ENCODE measurements around the gene TMEM232. TPM values are rescaled to one million over a fixed set of nuclear protein-coding genes. Genes with fewer than 3 reads are reported as not detected.

TMEM232 gene
- total RNA-seq, 1 experiment from 2014 or later = 1.3 TPM

- no peak for TF ChIP-seq HMGXB4 (CRISPR knock-in tag; IDR thresholded peaks at IDR 0.05)
- 0 out of 2 replicates have a peak, but pooled peaks have one; percentile 37 for TF ChIP-seq PRRX2 (CRISPR knock-in tag; IDR thresholded peaks at IDR 0.05)
- no peak for TF ChIP-seq ZNF416 (CRISPR knock-in tag; IDR thresholded peaks at IDR 0.05)
- TF ChIP-seq CTCF (IDR thresholded peaks at IDR 0.05) = no peak
- 0 out of 2 replicates have a peak, but pooled peaks have one; percentile 78 for TF ChIP-seq AR (CRISPR knock-in tag; IDR thresholded peaks at IDR 0.05)
- TF ChIP-seq NR1H2 (CRISPR knock-in tag; IDR thresholded peaks at IDR 0.05) = no peak
- TF ChIP-seq SP1 (CRISPR knock-in tag; conservative IDR thresholded peaks at IDR 0.05) = peak; percentile 47; the same call in 1 of the 2 replicates
- 0 out of 2 replicates have a peak, but pooled peaks have one; percentile 30 for TF ChIP-seq ZNF396 (CRISPR knock-in tag; IDR thresholded peaks at IDR 0.05; ENCODE audit: borderline replicate concordance)
- TF ChIP-seq STAT6 (CRISPR knock-in tag; conservative IDR thresholded peaks at IDR 0.05; ENCODE audit: low read depth) = no peak
- peak; percentile 90 for TF ChIP-seq TEAD1 (CRISPR knock-in tag; IDR thresholded peaks at IDR 0.05)
- TF ChIP-seq TEAD4 (CRISPR knock-in tag; IDR thresholded peaks at IDR 0.05) = peak; percentile 67; the same call in 1 of the 2 replicates
- TF ChIP-seq NR3C1 (CRISPR knock-in tag; conservative IDR thresholded peaks at IDR 0.05; ENCODE audit: low read depth) = no peak
- TF ChIP-seq FOXK1 (CRISPR knock-in tag; IDR thresholded peaks at IDR 0.05) = 0 out of 2 replicates have a peak, but pooled peaks have one; percentile 23
- no peak for TF ChIP-seq NFYB (CRISPR knock-in tag; conservative IDR thresholded peaks at IDR 0.05; ENCODE audit: low read depth)
- TF ChIP-seq IRF2 (CRISPR knock-in tag; IDR thresholded peaks at IDR 0.05; ENCODE audit: borderline replicate concordance, low read depth) = no peak
- no peak for TF ChIP-seq AFF4 (CRISPR knock-in tag; IDR thresholded peaks at IDR 0.05; ENCODE audit: borderline replicate concordance)
These were observed 190.1 kb downstream of the TMEM232 start (continued) for GRCh38 chr5:110536120-110537115.

Measured in WTC11 (cell line).